Liver (tissue), 3 donors: ENCODE measurements around the gene SLC66A1.

ENCODE experiments used
- CTCF ChIP-seq: fragments of 150-350 bp; IDR thresholded peaks from 2 replicates; pipeline ENCODE4 v1.5.1; 2017; ENCODE audit warnings: improper control_type of control experiment, low read depth, low read length; ENCODE audit not compliant: missing input control
- EGR1 ChIP-seq, 2 donors: IDR thresholded peaks; 2 replicates each; pipeline ENCODE4 v1.6.1; 2016 to 2018; ENCODE audit warnings: antibody characterized with exemption in 2 of 2, low read depth in 2 of 2
- GABPA ChIP-seq, 2 donors: IDR thresholded peaks in 1 of 2; conservative IDR thresholded peaks in 1 of 2; 2 replicates each; pipeline ENCODE4 v1.6.1; 2016; ENCODE audit warnings: antibody characterized with exemption in 2 of 2, mild to moderate bottlenecking in 1 of 2, moderate library complexity in 1 of 2
- MAX ChIP-seq: IDR thresholded peaks from 2 replicates; pipeline ENCODE4 v1.6.1; 2016; ENCODE audit warnings: antibody characterized with exemption
- NR2F2 ChIP-seq: IDR thresholded peaks from 2 replicates; pipeline ENCODE4 v1.6.1; 2016; ENCODE audit warnings: antibody characterized with exemption
- RAD21 ChIP-seq, 2 donors: IDR thresholded peaks; 2 replicates each; pipeline ENCODE4 v1.6.1; 2016; ENCODE audit warnings: antibody characterized with exemption in 2 of 2, mild to moderate bottlenecking in 2 of 2
- TAF1 ChIP-seq: conservative IDR thresholded peaks from 2 replicates; pipeline ENCODE4 v1.6.1; 2016; ENCODE audit warnings: antibody characterized with exemption, mild to moderate bottlenecking
- YY1 ChIP-seq: IDR thresholded peaks from 2 replicates; pipeline ENCODE4 v1.6.1; 2016; ENCODE audit warnings: antibody characterized with exemption, mild to moderate bottlenecking
- TF ChIP-seq, protein P1 (sequence below): IDR thresholded peaks from 2 replicates; pipeline ENCODE4 v1.6.1; 2016; ENCODE audit warnings: antibody characterized with exemption, mild to moderate bottlenecking
- TF ChIP-seq, protein P2 (sequence below): IDR thresholded peaks from 2 replicates; pipeline ENCODE4 v1.6.1; 2016; ENCODE audit warnings: antibody characterized with exemption
- donor health status: healthy.
- donor health status: healthy.

GRCh38 chr1:19373211-19374082 is 61.3 kb downstream of the SLC66A1 start:
- TF ChIP-seq CTCF (no peak), GABPA (IDR thresholded peaks at IDR 0.05 in 1 of 2, conservative IDR thresholded peaks at IDR 0.05 in 1 of 2) (no peak), RAD21 (IDR thresholded peaks at IDR 0.05) (no peak), MAX (no peak), TAF1 (no peak), NR2F2 (no peak), EGR1 (IDR thresholded peaks at IDR 0.05; ENCODE audit: low read depth in 2 of 2) (no peak), YY1 (no peak)
- TF ChIP-seq, protein P1, sequence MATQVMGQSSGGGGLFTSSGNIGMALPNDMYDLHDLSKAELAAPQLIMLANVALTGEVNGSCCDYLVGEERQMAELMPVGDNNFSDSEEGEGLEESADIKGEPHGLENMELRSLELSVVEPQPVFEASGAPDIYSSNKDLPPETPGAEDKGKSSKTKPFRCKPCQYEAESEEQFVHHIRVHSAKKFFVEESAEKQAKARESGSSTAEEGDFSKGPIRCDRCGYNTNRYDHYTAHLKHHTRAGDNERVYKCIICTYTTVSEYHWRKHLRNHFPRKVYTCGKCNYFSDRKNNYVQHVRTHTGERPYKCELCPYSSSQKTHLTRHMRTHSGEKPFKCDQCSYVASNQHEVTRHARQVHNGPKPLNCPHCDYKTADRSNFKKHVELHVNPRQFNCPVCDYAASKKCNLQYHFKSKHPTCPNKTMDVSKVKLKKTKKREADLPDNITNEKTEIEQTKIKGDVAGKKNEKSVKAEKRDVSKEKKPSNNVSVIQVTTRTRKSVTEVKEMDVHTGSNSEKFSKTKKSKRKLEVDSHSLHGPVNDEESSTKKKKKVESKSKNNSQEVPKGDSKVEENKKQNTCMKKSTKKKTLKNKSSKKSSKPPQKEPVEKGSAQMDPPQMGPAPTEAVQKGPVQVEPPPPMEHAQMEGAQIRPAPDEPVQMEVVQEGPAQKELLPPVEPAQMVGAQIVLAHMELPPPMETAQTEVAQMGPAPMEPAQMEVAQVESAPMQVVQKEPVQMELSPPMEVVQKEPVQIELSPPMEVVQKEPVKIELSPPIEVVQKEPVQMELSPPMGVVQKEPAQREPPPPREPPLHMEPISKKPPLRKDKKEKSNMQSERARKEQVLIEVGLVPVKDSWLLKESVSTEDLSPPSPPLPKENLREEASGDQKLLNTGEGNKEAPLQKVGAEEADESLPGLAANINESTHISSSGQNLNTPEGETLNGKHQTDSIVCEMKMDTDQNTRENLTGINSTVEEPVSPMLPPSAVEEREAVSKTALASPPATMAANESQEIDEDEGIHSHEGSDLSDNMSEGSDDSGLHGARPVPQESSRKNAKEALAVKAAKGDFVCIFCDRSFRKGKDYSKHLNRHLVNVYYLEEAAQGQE: no peak
- TF ChIP-seq, protein P2, sequence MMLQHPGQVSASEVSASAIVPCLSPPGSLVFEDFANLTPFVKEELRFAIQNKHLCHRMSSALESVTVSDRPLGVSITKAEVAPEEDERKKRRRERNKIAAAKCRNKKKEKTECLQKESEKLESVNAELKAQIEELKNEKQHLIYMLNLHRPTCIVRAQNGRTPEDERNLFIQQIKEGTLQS: no peak
